PC-3 (cell line): Measurements from ENCODE around the gene NBPF3. TPM values are rescaled to one million over a fixed set of nuclear protein-coding genes. Genes with fewer than 3 reads are reported as not detected.

Source experiments
- ATAC-seq: fragments of 200-7000 bp; cut with Tn5 transposase; 2 replicates; pipeline ENCODE4 v1.9.1; 2020; ENCODE audit warnings: mild to moderate bottlenecking, moderate library complexity
- BruUV-seq: library from RNA; stranded (reverse); fragments of 400-500 nt; replicated peaks from 2 replicates; lab custom pipeline; 2021; lab: Mats Ljungman, UMichigan
- CTCF ChIA-PET: fragments of 300-600 bp; sonication (Branson Sonifier 250); formaldehyde crosslinking; loops from one replicate; lab custom pipeline; 2022; ENCODE audit warnings: antibody characterized with exemption; lab: Charles Lee
- POLR2A ChIA-PET: fragments of 300-600 bp; sonication (Branson Sonifier 250); formaldehyde crosslinking; loops from one replicate; lab custom pipeline; 2022; ENCODE audit warnings: antibody characterized with exemption; ENCODE audit not compliant: unreplicated experiment; lab: Charles Lee
- DNase-seq: peaks from one replicate; pipeline ENCODE4 v3.0.0-alpha.2; 2015
- H2AFZ ChIP-seq: fragments of 300-600 bp; sonication (generic); 2 replicates; pipeline ENCODE4 v1.6.0; 2016; ENCODE audit warnings: antibody characterized with exemption, low read length
- H3F3A ChIP-seq: fragments of 300-600 bp; sonication (generic); one replicate; pipeline ENCODE4 v1.6.0; 2017; ENCODE audit warnings: antibody characterized with exemption, low read length, control low read depth, mild to moderate bottlenecking; ENCODE audit not compliant: unreplicated experiment
- H3K27ac ChIP-seq: fragments of 300-600 bp; sonication (generic); 2 replicates; pipeline ENCODE4 v1.5.1; 2016; ENCODE audit warnings: mild to moderate bottlenecking, low read length
- H3K27me3 ChIP-seq: fragments of 300-600 bp; sonication (generic); 2 replicates; pipeline ENCODE4 v1.6.1; 2016; ENCODE audit warnings: low read length, mixed read lengths
- H3K36me3 ChIP-seq: fragments of 300-600 bp; sonication (generic); 2 replicates; pipeline ENCODE4 v1.6.1; 2016; ENCODE audit warnings: low read depth, mixed run types, low read length, mixed read lengths
- H3K4me1 ChIP-seq: fragments of 300-600 bp; sonication (generic); 2 replicates; pipeline ENCODE4 v1.5.1; 2016; ENCODE audit warnings: low read length; ENCODE audit not compliant: insufficient read depth
- H3K4me2 ChIP-seq: fragments of 300-600 bp; sonication (generic); 2 replicates; pipeline ENCODE4 v1.6.0; 2016; ENCODE audit warnings: low read length
- H3K4me3 ChIP-seq: fragments of 300-600 bp; sonication (generic); 2 replicates; pipeline ENCODE4 v1.5.1; 2016; ENCODE audit warnings: mild to moderate bottlenecking, low read length, mixed read lengths
- H3K79me2 ChIP-seq: fragments of 300-600 bp; sonication (generic); 2 replicates; pipeline ENCODE4 v1.6.1; 2017; ENCODE audit warnings: low read length, mixed read lengths
- H3K9ac ChIP-seq: fragments of 300-600 bp; sonication (generic); 2 replicates; pipeline ENCODE4 v1.6.0; 2016; ENCODE audit warnings: mild to moderate bottlenecking, low read length
- H3K9me2 ChIP-seq: fragments of 300-600 bp; sonication (generic); replicated peaks from 2 replicates; pipeline ENCODE4 v1.6.1; 2016; ENCODE audit warnings: mixed run types, low read length, mixed read lengths
- H3K9me3 ChIP-seq: fragments of 300-600 bp; sonication (generic); 2 replicates; pipeline ENCODE4 v1.6.1; 2016; ENCODE audit warnings: low read length, mixed read lengths
- H4K20me1 ChIP-seq: fragments of 300-600 bp; sonication (generic); 2 replicates; pipeline ENCODE4 v1.6.1; 2016; ENCODE audit warnings: low read length, mixed read lengths
- EZH2 ChIP-seq: fragments of 300-600 bp; sonication (generic); IDR thresholded peaks from one replicate; pipeline ENCODE4 v1.6.1; 2017; ENCODE audit warnings: antibody characterized with exemption, mild to moderate bottlenecking, low read length; ENCODE audit not compliant: unreplicated experiment
- EZH2phosphoT487 ChIP-seq: fragments of 300-600 bp; sonication (generic); IDR thresholded peaks from 2 replicates; pipeline ENCODE4 v1.6.1; 2018; ENCODE audit warnings: mild to moderate bottlenecking, antibody characterized with exemption, low read length, borderline replicate concordance
- intact Hi-C: fragments of 100-400 bp; cut with micrococcal nuclease; formaldehyde crosslinking; loops from 2 replicates; pipeline ENCODE4 v1.9.0; 2023
- total RNA-seq: library from RNA; depleted of rRNA; stranded (reverse); fragments of >200 nt; gene quantifications from 2 replicates; pipeline ENCODE4 v1.2.3, GENCODE V29; 2014
- TF ChIP-seq, protein P1 (sequence below): fragments of 300-600 bp; sonication (generic); conservative IDR thresholded peaks from 2 replicates; pipeline ENCODE4 v1.5.1; 2017; ENCODE audit warnings: antibody characterized with exemption, low read depth, mild to moderate bottlenecking, low read length

Gene NBPF3
- total RNA-seq, 1 experiment from 2014 or later, result 26.0 TPM

GRCh38 chr1:21489146-21489545 lies 49.2 kb downstream of the NBPF3 start:
- CTCF ChIA-PET, result no interaction called here

DNA sequence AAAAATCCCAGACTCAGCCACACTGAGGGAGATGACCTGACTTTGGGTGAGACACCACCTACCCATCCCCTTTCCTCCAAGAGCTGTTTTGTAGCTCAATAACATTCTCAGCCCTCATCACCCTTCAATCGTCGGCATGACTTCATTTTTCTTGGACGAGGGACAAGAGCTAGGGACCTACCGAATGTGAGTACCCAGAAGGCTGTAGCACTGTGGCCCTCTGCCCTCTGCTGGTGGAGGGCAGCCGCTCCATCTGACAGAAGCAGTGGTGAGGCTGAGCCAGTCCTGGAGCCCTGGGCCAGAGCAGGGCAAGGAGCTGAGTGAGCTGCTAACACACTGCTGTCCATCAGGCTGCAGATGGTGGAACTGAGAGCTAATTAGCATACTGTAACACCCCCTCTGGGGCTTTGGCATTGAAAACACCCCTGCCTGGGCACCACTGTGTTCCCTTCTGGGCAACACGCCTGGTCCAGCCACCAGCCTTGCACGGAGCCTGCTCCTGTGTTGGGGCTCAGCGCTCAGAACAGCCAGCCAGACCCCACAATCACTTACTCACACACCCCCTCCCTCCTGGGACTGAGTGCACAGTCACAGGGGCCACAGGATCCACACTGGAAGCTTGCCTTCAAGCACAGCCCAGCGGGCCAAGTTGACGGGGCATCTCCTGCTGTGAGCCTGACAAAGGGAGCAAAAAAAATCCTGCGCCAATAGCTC lies 51.0 kb downstream of the NBPF3 start:
- Histone ChIP-seq H3K4me3 (no peak overlapping the region), H2AFZ (no peak overlapping the region), H3K9ac (no peak overlapping the region), H3K4me1 (no peaks in the 10 kb centered on the region), H3K79me2 (no peaks in the 10 kb centered on the region), H3K4me2 (no peak overlapping the region), H3K36me3 (no peaks in the 10 kb centered on the region), H3K27ac (no peak overlapping the region), H3K27me3 (no peaks in the 10 kb centered on the region), H3K9me3 (no peaks in the 10 kb centered on the region), H4K20me1 (no peaks in the 10 kb centered on the region), H3F3A (no peaks in the 10 kb centered on the region), H3K9me2 (no peaks in the 10 kb centered on the region)
- peak; percentile 78 for DNase-seq
- intact Hi-C loops, result loop anchor here (2.0 to 10.0 kb wide), 3 partner anchors 50 to 256 kb away; partner anchors contain the start of gene NBPF3
- ATAC-seq, result peak; percentile 87
- TF ChIP-seq, protein P1, sequence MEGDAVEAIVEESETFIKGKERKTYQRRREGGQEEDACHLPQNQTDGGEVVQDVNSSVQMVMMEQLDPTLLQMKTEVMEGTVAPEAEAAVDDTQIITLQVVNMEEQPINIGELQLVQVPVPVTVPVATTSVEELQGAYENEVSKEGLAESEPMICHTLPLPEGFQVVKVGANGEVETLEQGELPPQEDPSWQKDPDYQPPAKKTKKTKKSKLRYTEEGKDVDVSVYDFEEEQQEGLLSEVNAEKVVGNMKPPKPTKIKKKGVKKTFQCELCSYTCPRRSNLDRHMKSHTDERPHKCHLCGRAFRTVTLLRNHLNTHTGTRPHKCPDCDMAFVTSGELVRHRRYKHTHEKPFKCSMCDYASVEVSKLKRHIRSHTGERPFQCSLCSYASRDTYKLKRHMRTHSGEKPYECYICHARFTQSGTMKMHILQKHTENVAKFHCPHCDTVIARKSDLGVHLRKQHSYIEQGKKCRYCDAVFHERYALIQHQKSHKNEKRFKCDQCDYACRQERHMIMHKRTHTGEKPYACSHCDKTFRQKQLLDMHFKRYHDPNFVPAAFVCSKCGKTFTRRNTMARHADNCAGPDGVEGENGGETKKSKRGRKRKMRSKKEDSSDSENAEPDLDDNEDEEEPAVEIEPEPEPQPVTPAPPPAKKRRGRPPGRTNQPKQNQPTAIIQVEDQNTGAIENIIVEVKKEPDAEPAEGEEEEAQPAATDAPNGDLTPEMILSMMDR, result peak; percentile 82
- no peak for TF ChIP-seq EZH2
- no peak for TF ChIP-seq EZH2phosphoT487
- POLR2A ChIA-PET, result no interaction called here
- CTCF ChIA-PET, result interaction anchor here (1.0 to 2.2 kb wide), 2 partner anchors 120 to 122 kb away, joined by 5 to 24 read pairs; no protein-coding TSS in a partner anchor
- no TSS peak for BruUV-seq

More at GRCh38 chr1:21489146-21489545, 49.2 kb downstream of the NBPF3 start:
- Histone ChIP-seq H3K36me3 (no peaks in the 10 kb centered on the region), H3K79me2 (no peaks in the 10 kb centered on the region), H3K27ac (no peak overlapping the region), H3K4me1 (no peaks in the 10 kb centered on the region), H3F3A (no peaks in the 10 kb centered on the region), H4K20me1 (no peaks in the 10 kb centered on the region), H3K9ac (no peak overlapping the region), H3K9me2 (no peaks in the 10 kb centered on the region), H2AFZ (no peak overlapping the region), H3K9me3 (no peaks in the 10 kb centered on the region), H3K4me3 (no peak overlapping the region), H3K27me3 (no peaks in the 10 kb centered on the region), H3K4me2 (no peak overlapping the region)
- intact Hi-C loops, result no loop called here
- DNase-seq (no peak), ATAC-seq (no peak)
- no TSS peak for BruUV-seq
- POLR2A ChIA-PET, result no interaction called here
- TF ChIP-seq EZH2phosphoT487, result no peak
- TF ChIP-seq EZH2, result no peak
- TF ChIP-seq, protein P1, result no peak
